SK-N-DZ (cell line): ENCODE measurements around the gene SNTG2.

ENCODE experiments used
- DNase-seq: peaks from one replicate; pipeline ENCODE4 v3.0.0-alpha.2; 2015; ENCODE audit warnings: low spot score

SNTG2 gene

GRCh38 chr2:926259-926793, 24.3 kb upstream of the SNTG2 start:
- no peak for DNase-seq

DNA sequence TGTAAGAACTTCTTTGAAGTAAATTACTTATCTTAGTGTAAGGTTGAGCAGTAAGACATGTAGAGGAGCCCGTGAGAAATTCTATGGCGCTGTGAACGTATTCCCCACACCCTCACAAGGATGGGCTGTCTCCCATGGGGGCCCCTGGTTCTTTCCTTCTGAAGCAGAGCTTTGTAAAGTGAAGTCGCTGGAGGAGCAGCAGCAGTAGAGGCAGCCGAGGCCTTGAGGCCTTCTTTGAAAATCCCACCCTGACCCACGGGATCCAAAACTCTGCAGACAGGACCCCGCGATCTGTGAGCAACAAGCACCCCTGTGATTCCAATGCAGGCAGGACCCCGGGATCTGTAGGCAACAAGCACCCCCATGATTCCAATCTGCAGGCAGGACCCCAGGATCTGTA, 23.8 kb upstream of the SNTG2 start:
- DNase-seq = no peak

- no peak for DNase-seq
Measured at GRCh38 chr2:929011-929735, 21.5 kb upstream of the SNTG2 start.

GRCh38 chr2:929925-930324, 20.7 kb upstream of the SNTG2 start:
- no peak for DNase-seq

DNA sequence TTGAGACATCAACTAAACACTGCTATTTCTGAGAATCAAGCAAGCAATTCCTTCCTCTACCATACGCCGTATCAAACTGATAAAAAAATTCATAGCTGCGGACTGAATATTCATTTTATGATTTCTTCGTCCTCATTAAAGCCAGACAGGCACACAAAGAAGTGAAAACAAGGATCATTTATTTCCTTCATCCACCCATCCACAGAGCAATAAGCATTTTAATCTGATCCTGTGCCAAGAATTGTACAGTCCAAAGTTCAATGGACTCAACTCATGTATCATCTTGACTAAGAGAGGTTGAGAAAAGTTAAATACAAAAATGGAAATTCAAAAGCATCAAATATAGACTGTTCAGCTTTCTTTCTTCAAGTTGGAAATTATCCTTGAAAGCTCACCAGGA, 19.7 kb upstream of the SNTG2 start:
- DNase-seq = no peak

DNA sequence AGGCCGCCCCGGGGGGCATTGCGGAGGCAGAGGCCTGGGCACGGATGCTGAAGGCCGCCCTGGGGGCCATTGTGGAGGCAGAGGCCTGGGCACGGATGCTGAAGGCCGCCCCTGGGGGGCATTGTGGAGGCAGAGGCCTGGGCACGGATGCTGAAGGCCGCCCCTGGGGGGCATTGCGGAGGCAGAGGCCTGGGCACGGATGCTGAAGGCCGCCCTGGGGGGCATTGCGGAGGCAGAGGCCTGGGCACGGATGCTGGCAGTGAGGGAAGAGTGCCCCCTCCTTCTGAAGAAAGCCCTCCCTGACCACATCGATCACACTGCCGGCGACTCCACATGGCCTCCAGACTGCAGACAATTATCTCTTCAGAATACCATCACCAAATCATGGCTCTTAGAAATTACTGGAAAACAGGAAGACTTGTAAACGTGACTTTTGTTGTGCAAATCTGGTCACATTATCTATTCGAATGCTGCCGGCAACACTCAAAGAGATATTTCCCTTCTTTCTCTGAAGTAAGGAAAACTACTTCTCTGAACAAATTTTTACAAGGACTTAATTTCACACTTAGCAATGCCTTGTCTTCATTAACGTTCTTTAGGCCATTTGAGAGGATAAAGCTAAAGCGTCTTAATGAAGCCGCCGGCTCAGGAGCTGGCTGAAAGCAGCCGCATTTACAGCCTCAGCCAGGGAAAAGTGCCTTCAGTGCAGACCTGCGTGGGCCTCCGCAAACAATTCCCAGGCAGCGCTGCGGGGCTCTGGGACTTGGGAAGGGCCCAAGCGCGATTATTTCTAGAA, 18.1 kb upstream of the SNTG2 start:
- no peak for DNase-seq

GRCh38 chr2:933734-934295, 16.8 kb upstream of the SNTG2 start:
- DNase-seq = no peak

- no peak for DNase-seq
Measured at GRCh38 chr2:937530-937929, 13.1 kb upstream of the SNTG2 start.

- DNase-seq = no peak
Measured at GRCh38 chr2:938181-939005, 12.3 kb upstream of the SNTG2 start.

- no peak for DNase-seq
Measured at GRCh38 chr2:939936-940601, 10.6 kb upstream of the SNTG2 start.

- DNase-seq = no peak
Measured at GRCh38 chr2:941871-942270, 8.8 kb upstream of the SNTG2 start.

- no peak for DNase-seq
Measured at GRCh38 chr2:942775-943460, 7.7 kb upstream of the SNTG2 start.

DNA sequence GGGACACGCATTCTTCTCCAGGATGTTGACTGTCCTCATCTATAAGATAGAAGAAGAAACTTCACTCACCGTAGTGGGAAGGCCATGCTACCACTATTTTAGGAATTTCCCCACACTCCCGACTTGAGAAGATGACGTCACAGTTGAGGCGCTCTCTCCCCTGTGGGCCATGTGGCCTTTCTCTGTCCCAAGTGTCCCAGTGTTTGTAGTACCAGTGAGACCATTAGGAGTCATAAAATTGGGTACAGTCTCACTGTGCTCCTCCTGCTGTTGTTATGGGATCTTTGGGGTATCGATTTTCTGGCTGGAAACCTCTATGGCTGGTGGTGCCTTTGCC, 7.2 kb upstream of the SNTG2 start:
- DNase-seq = no peak

DNA sequence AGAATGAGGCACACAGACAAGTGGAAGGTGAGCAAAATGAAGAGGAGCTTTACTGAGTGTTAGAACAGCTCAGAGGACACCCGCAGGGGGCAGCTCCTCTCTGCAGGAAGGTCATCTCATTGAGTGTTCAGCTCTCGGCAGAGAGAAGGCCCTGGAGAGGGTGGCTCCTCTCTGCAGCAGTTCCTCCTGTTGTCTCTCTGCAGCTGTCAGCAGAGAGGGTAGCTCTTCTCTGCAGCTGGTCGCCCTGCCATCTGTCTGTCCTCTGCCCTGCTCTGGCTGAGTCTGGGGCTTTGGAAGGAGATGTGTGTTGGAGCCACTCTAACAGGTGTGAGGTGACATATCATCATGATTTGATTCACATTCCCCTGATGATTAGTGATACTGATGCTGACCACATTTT, 6.8 kb upstream of the SNTG2 start:
- DNase-seq = no peak

GRCh38 chr2:944693-945092, 6.0 kb upstream of the SNTG2 start:
- no peak for DNase-seq

DNA sequence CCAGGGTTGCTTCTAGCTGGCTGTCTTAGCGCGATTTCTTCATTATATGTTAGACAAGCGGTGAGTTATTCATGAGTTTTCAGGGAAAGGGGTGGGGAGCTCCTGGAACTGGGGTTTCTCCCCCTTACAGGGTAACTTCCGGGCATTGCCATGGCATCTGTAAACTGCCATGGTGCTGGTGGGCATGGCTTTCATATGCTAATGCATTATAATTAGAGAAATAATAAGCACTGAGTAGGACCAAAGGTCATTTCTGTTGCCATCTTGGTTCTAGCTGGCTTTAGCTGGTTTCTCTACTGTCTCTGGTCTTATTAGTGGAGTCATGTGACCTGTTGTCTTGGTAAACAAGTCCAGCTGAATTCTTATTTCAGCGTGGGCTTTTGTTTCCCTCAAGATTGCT, 5.5 kb upstream of the SNTG2 start:
- DNase-seq = no peak

DNA sequence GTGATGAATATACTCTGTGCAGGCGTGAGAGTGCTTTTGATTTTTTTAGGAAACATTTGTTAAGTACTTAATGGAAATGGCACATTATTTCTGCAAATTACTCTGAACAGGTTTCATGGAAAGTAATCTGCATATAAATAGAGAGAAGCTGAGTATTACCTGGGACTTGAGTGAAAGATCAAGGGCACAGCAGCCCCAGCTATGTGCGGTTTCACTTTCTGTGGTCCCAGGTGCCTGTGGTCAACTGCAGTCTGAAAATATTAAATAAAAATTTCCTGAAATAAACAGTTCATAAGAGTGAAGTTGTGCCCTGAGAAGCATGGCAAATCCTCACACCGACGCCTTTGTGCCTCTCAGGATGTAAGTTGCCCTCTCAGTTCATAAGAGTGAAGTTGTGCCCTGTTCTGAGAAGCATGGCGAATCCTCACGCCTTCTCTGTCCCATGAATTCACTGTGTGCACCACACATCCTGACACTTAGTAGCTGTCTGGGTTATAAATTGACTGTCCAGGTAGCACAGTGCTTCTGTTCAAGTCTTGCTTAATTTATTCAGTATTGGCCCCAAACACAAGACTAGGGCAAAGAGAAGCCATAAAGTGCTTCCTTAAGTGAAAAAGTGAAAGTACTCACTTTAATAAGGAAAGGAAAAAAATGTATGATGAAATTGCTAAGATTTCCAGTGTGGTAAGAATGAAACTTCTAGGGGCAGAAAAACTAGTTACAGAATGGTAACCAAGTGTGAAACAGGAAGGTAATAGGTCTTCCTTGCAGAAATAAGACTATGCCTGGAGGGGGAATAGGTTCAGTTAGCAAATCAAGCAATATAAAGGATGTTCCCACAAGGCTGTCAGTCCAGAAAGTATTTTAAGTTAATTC, 4.3 kb upstream of the SNTG2 start:
- no peak for DNase-seq

DNA sequence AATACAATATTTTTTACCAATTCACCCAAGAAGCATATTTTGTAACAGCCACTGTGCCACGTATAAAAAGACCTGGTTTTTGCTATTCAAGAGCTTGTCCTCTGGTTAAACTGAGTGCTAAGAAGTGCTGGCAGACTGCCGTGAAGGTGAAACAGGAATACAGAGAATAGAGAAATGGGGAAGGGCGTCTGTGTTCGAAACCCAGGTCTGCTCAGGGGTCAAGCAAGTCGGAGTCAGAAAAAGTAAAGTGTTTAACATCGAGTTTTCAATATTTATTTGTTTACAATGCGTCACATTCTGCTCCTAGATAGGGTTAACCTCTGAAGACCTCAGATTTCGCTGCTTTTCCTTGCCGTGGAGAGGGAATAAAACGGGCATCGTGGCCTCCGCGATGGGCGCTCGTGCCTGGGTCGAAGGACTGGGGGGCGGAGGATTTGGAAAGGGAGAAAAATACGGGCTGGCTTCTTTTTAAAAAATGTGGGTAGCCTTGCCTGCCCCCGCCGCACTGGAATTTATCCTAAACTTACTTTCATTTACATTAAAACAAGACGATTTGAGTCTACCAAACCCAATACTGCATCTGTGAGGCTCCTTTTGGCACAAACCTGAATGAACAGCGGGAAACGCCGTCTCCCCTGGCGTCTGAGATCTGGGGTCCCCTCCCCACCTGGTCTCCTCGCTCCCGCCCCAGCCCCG, 1.1 kb upstream of the SNTG2 start:
- no peak for DNase-seq
